Stimulated activated CD8-positive, alpha-beta memory T cell treated with anti-CD3 and anti-CD28 coated beads, Interleukin-4, amount 100 ng/mL, for 24 hours (primary cell): ENCODE results near the gene SMIM38.
A peak's percentile ranks its signal among the peaks of the same experiment; 100 is the strongest.
"Not testable (repeated sequence)": the region's sequence is repeated elsewhere in the genome, so short reads cannot be mapped to it uniquely, and the experiment has no call there.

ENCODE experiments used
- DNase-seq: peaks from one replicate; pipeline ENCODE4 v3.0.0-alpha.2; 2020; ENCODE audit warnings: low read depth

Gene SMIM38

DNA sequence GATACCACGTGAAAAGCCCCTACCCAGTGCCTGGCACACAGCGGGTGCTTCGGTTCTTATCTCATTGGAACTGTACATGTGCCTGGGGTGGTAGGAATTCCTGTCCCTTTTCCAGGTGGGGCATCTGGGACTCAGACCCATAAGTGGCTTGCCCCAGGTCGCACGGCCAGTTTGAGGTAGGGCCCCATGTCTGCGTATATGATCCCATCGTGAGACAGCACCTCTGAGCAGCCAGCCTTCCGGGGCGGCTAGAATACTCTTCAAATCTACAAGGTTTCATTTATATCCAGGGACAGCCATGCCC is 33.5 kb upstream of the SMIM38 start:
- no peak for DNase-seq

DNA sequence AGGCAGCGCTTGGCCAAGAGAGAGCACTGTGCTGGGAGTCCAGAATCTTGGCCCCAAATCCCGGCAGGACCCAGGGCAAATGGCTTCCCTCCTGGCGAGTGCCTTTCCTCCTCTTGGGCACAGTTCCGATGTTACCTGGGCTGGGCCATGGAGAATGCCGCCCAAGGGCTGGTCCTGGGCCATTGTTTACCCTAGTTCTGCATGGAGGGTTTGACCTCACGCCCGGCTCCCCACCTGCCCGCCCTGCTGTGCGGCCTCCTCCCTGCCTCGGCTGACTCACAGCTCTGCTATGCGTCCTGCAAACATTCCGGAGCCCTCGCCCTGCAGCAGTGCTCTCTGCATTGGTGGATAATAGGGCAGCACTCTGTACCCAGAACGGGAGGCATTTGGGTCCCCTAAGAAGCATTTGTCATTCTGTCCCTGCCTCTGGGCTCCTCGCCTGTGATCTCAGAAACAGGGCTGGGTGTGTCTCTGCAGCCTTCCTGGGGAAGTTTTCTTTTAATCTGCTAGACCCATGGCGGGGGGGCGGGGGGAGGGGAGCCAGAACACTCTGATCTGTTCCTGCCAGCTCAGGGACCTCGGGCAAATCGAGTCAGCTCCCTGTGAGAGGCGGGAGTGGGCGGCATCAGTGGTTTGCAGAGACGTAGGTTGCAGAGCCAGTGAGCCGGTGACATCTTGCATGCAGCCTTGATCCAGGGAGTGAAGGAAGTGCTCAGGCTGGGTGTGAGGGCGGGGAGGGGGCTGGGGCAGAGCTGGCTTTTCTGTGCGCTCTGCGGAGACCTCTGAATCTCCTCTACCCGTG is 32.9 kb upstream of the SMIM38 start:
- peak; percentile 74 for DNase-seq

DNA sequence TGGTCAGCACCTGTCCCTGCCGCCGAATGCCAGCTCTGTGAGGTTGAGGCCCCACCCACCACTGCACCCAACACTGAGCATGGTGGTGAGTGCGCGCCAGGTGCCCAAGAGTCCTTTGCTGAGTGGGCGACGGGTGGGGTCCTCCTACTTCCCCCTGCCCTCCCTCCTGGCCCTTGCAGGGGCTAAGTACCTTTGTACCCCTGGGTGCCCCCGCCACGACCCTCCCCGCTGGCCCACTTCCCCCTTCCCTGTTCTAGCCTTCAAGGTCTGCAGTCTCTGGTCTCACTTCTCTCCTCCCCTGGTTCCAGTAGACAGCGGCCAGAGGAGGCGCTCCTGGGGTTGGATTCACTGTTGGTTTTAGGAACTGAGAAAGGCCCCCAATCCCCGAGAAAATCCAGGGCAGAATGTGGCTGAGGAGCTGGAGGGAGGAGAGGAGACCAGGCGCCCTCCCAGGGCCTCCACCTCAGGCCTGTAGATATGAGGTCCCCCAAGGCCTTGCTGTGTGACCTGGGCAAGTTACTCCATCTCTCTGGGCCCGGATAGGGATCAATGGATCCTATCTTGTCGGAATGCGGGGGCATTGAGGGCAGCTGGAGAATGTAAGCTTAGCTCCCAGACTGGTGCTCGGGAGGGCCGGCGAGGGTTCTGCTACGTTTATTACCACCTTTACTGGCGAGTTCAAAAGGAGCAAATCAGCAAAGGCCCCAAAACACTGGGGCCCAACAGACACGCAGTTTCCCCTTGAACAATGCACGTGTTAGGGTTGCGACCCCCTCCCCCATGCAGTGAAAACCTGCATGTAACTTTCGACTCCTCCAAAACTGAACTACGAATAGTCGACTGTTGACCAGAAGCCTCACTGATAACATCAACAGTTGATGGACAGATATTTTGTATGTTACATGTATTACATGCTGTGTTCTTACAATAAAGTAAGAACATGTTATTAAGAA is 31.9 kb upstream of the SMIM38 start:
- no peak for DNase-seq

DNA sequence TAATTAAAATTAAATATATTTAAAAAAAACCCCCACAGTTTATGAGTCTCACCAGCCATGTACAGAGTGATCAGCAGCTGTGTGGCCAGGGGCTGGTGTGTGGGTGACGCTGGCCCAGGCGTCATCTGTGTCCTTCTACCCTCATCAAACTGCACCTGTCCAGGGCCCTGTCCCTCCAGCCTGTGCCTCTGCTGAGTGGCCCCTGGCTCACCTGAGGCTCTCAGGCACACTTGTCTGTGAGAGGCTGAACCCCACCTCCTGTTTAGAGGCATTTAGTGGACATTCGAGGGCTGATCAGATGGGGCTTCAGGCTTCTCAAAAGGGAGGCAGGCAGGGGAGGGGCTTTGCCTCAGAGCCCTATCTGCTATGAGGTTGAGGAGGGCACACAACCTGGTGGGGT is 29.9 kb upstream of the SMIM38 start:
- no peak for DNase-seq

DNA sequence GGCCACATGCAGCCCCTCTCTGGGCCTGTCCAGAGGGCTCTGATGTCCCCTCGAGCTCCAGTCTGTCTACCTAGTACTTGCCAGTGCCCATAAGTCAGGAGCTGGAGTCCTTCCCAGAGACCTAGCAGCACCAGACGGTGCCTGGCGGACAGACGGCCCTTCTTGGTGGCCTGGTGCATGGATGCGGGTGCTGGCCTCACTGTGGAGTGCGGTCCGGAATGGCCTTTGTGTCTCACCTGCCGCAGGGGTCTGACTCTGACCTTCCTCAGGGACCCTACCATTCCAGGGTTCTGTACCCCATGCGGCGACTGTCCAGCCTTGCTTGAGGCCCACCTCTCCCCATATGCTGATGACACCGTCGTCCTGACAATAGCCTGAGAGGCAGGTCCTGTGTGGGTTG is 29.4 kb upstream of the SMIM38 start:
- no peak for DNase-seq

DNA sequence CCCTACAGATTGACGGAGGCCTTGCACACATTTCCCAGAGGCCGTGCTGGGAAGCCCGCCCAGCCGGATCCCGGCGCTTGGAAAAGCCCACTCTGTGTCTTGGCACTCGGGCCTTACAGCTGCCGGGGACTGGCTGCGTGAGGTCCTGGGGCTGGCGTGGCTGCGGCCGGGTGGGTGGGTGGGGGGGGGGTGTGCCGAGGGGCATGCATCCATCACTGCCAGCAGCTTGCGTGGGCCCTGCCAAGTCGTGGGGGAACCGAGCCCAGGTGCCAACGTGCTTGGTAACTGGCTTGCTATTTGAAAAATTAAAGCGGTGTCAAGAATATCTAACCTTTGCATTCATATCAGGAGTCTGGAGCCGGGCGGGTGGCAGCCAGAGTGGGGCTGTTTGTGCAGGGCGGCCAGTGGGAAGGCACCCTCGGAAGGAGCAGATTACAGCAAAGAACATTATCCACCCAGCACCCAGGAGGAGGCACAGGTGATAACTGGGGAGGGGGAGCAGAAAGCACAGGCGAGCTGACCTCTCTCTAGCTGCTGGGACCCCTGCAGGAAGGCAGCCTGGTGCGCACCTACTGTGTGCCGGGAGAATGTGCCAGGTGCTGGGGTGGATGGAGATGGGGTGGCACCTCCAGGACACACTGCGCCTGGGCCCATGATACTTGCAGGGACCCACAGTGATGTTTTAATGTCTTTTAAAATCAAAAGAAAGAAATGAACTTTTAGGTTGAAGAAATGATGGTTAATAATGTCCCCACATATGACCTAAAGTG is 28.5 kb upstream of the SMIM38 start:
- no peak for DNase-seq

DNA sequence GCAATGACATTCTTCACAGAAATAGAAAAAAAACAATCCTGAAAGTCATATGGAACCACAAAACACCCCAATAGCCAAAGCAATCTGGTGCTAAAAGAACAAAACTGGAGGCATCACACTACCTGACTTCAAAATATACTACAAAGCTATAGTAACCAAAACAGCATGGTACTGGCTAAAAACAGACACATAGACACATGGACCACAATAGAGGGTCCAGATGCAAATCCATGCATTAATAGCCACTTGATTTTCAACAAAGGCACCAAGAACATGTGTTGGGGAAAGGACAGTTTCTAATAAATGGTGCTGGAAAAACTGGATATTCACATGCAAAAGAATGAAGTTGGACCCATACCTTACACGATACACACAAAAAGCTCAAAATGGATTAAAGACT is 27.9 kb upstream of the SMIM38 start:
- DNase-seq = no peak

DNA sequence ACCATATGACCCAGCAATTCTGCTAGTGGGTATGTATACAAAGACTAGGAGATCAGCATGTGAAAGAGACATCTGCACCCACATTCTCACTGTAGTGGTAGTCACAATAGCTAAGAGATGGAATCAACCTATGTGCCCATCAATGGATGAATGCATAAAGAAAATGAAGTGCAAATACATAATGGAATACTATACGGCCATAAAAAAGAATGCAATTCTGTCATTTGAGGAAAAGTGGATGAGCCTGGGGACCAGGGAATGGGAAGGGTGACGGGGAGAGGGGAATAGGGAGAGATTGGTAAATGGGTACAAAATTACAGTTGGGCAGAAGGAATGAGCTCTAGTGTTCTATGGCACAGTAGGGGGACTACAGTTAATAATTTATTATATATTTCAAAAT is 26.7 kb upstream of the SMIM38 start:
- no peak for DNase-seq

DNA sequence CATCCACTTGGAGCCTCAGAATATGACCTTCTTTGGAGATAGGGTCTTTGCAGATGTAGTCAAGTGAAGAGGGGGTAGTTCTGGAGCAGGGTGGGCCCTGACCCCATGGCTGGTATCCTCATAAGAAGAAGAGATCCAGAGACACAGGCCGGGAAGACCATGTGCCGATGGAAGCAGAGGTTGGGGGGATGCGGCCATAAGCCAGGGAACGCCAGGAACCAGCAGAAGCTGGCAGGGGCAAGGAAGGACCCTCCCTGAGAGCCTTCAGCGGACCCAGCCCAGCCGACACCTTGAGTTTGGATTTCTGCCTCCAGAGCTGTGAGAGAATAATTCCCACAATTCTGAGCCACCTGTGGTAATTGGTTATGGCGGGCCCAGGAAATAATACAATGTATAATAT is 26.1 kb upstream of the SMIM38 start:
- DNase-seq = no peak

DNA sequence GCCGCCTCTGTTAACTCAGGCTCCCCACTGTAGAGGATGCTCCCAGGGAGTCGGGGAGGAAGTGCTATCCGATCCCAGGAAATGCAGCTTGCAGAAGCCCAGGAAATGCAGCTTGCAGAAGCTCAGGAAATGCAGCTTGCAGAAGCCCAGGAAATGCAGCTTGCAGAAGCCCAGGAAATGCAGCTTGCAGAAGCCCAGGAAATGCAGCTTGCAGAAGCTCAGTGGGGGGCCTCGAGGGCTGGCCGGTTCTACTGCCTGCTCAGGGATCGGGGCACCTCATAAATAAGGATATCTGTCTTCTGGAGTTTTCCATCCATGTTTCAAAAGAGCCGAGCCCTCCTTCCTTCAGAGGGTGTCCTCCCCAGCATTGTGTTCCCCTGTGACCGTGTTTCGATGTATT is 25.1 kb upstream of the SMIM38 start:
- DNase-seq = no peak

DNA sequence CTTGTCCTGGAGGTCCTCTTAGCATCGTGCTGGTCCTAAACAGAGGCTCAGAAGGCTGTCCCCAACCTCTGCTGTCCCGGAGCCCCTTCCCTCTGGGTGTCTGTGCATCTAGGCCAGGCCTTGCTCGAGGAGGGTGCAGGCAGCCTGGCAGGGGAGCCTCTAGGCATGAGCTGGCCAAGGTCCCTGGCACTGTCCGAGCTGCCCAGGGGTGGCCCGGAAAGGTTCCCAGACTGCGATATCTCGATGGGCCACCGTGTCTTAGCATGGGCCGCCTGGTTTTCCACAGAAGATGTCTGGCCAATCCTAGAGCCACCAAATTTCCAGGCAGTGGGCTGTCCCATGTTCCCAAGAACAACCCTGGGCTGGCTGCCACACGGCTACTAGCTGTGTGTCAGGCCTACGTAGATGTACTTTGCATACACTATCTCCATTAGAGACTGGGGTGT is 24.6 kb upstream of the SMIM38 start:
- no peak for DNase-seq

DNA sequence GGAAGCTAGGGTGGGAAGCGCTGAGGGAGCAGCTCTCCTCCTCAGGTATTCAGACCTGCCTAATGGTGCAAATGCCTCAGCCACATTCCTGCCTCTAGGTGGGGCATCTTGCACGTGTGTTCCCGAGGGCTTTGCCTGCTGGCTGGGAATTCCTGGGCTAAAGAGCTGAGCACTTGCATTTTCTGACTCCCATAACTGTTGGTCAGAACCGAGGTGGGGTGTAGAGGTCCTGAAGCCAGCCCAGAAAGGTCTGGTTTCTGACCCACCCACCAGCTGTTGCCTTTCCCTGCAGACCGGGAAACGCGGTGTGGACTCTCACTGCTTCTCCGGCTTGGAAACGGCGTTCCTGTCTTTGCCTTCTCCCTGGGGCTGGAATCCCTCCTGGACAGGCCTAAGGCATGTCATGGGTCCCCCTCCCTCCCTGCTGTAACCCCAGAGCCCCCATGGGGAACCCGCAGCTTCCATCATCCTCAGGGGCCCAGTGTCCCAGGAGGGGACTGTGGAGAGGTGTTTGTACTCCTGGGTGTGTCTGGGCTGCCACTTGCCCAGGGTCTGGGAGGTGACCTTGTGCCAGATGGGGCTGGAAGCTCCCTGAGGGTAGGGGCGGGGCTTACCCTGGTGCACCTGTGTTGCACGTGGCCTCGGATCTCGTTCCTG is 24.0 kb upstream of the SMIM38 start:
- no peak for DNase-seq

DNA sequence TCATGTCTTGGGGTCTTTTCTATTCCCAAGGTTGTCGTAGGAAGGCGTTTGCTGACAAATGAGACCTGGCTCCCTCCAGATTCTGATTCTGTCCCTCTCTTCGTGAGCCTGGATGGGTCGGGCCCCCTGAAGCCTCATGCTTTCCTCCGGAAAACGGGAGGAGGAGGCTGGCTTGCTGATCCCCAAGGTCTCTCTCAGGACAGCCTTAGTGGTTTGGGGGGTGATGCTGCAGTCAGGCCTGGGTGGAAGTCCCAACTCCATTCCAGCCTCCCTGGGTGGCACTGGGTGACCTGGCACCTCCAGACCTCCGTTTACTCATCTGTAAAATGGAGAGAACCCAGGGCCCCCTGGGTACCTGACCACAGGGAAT is 23.4 kb upstream of the SMIM38 start:
- no peak for DNase-seq

DNA sequence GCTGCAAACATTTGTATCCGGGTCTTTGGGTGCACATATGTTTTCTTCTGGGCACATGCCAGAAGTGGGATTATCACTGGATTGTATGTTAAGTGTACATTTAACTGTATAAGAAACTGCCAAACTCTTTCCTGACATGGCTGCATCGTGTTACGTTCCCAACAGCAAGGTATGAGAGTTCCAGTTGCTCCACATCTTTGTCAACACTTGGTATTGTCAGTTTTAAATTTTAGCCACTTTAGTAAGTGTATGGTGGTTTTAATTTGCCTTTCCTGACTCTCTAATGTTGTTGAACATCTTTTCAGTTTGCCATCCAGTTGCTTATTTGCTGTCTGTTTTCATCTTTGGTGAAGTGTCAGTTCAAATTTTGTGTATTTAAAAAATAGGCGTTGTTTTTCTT is 22.5 kb upstream of the SMIM38 start:
- no peak for DNase-seq

DNA sequence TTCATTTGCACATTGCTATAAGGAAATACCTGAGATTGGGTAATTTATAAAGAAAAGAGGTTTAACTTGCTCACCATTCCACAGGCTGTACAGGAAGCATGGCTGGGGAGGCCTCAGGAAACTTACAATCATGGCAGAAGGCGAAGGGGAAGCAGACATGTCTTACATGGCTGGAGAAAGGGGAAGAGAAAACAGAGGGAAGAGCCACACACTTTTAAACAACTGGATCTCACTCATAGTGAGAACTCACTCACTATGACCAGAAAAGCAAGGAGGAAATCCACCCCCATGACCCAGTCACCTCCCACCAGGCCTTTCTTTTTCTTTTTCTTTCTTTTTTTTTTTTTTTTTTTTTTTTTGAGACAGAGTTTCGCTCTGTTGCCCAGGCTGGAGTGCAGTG is 21.6 kb upstream of the SMIM38 start:
- not testable (repeated sequence) for DNase-seq

DNA sequence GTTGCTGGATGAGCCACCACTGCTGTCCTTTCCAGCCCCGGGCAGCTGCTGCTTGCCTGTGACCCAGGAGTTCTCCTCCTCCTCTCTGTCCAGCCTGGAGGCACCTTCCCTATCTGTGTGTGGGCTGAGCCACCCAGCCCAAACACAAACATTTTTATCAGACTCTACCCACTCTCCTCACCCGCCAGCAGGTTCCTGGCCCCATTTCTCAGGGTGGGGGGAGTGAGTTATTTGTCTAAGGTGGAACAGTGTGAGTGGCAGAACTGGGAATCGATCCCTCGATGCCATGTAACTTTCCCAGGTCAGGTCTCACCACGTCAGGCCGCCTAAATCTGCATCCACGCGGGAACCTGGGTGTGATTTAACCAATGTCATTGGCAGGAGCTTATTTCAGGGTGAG is 20.8 kb upstream of the SMIM38 start:
- no peak for DNase-seq

DNA sequence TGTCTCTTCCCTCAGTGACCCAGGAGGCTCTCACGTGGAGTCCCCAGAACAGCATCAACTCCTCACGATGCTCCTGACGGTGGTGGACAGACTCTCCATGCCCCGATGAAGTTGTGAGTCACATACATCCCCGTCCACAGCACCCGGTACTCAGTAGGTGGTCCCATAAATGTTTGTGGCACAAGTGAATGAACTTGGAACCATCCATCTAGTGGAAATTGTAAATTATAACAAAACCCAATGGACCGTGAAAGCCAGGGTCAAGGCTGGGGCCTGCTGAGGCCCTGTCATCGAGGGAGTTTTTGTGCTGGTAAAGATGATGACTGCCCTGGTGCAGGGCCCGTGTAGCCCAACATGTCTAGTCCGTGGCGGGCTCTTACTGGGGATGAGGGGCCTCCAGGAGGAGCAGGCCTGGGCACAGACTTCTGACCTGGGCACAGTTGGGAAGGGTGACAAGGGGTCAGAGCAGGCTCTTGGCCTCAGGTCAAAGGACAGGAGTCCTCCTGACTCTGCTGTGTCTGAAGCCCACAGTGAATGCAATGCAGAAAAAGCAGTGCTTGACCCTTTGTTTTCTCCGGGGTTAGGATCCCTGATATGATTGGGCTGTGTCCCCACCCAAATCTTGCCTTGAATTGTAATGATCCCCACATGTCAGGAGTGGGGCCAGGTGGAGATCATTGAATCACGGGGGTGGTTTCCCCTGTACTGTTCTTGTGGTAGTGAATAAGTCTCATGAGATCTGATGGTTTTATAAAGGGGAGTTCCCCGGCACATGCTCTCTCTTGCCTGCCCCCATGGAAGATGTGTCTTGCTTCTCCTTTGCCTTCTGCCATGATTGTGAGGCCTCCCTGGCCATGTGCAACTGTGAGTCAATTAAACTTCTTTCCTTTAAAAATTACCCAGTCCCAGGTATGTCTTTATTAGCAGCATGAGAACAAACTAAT is 20.0 kb upstream of the SMIM38 start:
- DNase-seq = no peak

DNA sequence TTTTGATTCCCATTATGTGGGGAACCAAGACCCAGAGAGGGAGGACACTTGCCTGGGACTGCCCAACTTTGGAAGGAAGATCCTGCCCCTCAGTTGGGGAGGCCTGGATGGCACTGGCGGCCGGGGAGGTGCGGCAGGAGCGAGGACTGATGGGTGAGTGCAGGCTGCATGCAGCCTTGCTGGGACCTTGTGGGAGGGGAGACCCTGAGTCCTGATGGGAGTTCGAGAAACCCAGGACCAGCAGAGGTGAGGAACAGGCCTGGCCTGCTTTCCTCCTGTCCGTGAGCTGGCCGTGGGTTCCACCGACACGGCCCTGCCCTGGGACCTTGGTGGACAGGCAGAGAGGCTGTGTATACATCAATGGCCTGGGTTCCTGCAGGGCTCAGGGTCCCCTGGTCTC is 19.3 kb upstream of the SMIM38 start:
- DNase-seq = no peak

DNA sequence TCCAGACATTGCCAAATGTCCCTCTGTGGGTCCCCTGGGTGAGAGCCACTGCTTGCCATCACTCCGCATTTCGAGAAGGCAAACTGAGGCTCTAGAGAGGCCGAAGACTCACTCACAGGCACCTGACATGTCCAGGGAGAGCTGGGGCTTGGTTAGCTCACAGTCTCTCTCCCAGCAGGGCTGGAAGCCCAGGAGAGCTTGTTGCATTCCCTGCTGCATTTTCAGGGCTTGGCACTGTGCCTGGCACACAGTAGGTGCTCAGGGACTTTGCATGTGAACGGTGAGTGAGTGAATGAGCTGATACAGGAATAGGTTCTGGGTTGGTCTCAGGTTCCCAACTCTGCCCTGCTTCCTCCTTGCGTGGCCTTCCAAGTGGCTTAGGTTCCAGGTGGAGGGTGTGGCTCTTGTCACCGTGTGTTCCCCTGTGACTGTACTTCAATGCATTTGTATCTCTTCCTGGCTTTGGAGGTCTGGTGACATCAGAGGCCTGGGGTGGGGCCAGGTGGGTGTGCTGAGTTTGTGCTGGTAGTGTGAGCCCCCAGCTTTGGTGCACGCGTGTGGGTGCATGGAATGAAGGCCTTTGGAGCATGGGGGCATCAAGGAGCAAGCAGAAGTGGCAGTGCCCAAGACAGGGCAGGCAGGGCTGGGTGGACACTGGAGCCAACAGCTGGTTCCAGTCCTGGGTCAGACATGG is 18.4 kb upstream of the SMIM38 start:
- DNase-seq = no peak

DNA sequence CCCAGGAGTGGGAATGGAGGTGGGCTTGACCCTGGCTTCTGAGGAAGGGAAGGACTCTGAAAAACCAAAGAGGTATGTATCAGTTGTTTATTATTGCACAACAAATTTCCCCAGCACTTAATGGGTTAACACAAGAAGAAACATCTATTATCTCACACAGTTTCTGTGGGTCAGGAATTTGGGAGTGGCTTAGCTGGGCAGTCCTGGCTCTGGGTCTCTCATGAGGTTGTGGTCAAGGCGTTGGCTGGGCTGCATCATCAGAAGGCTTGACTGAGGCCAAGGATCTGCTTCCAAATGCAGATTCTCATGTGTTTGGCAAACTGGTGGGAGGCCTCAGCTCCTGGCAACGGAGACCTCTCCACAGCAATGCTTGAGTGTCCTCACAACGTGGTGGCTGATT is 17.5 kb upstream of the SMIM38 start:
- no peak for DNase-seq
